HepG2 (cell line): Measurements from ENCODE around the gene CHKA. TPM values are rescaled to one million over a fixed set of nuclear protein-coding genes. Genes with fewer than 3 reads are reported as not detected.

Experiments
- ARID4A ChIP-seq: sonication (generic); formaldehyde crosslinking; IDR thresholded peaks from 2 replicates; pipeline ENCODE4 v1.5.0; 2020; ENCODE audit warnings: mild to moderate bottlenecking, missing genetic modification reagents, borderline replicate concordance
- EED ChIP-seq: sonication (generic); formaldehyde crosslinking; IDR thresholded peaks from 2 replicates; pipeline ENCODE4 v1.5.0; 2020; ENCODE audit warnings: mild to moderate bottlenecking, missing genetic modification reagents
- HIVEP1 ChIP-seq: sonication (generic); formaldehyde crosslinking; IDR thresholded peaks from 2 replicates; pipeline ENCODE4 v1.4.0; 2020; ENCODE audit warnings: mild to moderate bottlenecking, missing genetic modification reagents
- ISX ChIP-seq: sonication (generic); formaldehyde crosslinking; conservative IDR thresholded peaks from 2 replicates; pipeline ENCODE4 v1.5.0; 2020; ENCODE audit warnings: missing genetic modification reagents
- MATR3 ChIP-seq: sonication (generic); formaldehyde crosslinking; IDR thresholded peaks from 2 replicates; pipeline ENCODE4 v1.4.0; 2020; ENCODE audit warnings: missing genetic modification reagents
- MTA3 ChIP-seq: sonication (generic); formaldehyde crosslinking; IDR thresholded peaks from 2 replicates; pipeline ENCODE4 v1.4.0; 2020; ENCODE audit warnings: missing genetic modification reagents
- NR2F2 ChIP-seq: IDR thresholded peaks from 2 replicates; pipeline ENCODE4 v1.6.1; 2012; ENCODE audit warnings: low read depth, inconsistent platforms, borderline replicate concordance
- SALL1 ChIP-seq: sonication (generic); formaldehyde crosslinking; IDR thresholded peaks from 2 replicates; pipeline ENCODE4 v1.8.0; 2022; ENCODE audit warnings: mild to moderate bottlenecking, missing genetic modification reagents
- SMARCE1 ChIP-seq: fragments of 450-650 bp; IDR thresholded peaks from 2 replicates; pipeline ENCODE4 v1.6.1; 2017; ENCODE audit warnings: borderline replicate concordance
- YEATS2 ChIP-seq: sonication (generic); formaldehyde crosslinking; IDR thresholded peaks from 2 replicates; pipeline ENCODE4 v1.4.0; 2020; ENCODE audit warnings: missing genetic modification reagents, borderline replicate concordance
- ZBTB8A ChIP-seq: sonication (generic); formaldehyde crosslinking; IDR thresholded peaks from 2 replicates; pipeline ENCODE4 v1.4.0; 2020; ENCODE audit warnings: mild to moderate bottlenecking, low read depth, missing genetic modification reagents, borderline replicate concordance
- ZNF329 ChIP-seq: sonication (generic); formaldehyde crosslinking; IDR thresholded peaks from 2 replicates; pipeline ENCODE4 v1.9.0; 2021; ENCODE audit warnings: low read depth, mild to moderate bottlenecking, missing genetic modification reagents
- ZNF577 ChIP-seq: sonication (generic); formaldehyde crosslinking; IDR thresholded peaks from 2 replicates; pipeline ENCODE4 v1.4.0; 2020; ENCODE audit warnings: mild to moderate bottlenecking, low read depth, missing genetic modification reagents, borderline replicate concordance
- ZZZ3 ChIP-seq: sonication (generic); formaldehyde crosslinking; IDR thresholded peaks from 2 replicates; pipeline ENCODE4 v1.4.0; 2020; ENCODE audit warnings: missing genetic modification reagents, mild to moderate bottlenecking, borderline replicate concordance
- polyA plus RNA-seq, 8 experiments: library from polyadenylated mRNA; depleted of rRNA in 3 of 8; stranded (reverse) in 7 of 8; unstranded in 1 of 8; fragments of >200 nt; fragmentation: Illumina TruSeq in 4 of 8; extraction: Trizol in 4 of 8; gene quantifications; 2 replicates each; pipeline versions ENCODE4 v1.2.1 to v1.2.3, GENCODE V29; 2011 to 2016; ENCODE audit warnings: low read depth in 4 of 8, missing spikeins in 1 of 8, mixed read lengths in 1 of 8; ENCODE audit not compliant: insufficient read depth in 1 of 8
- total RNA-seq, 5 experiments: library from RNA; depleted of rRNA; stranded (reverse); fragments of >200 nt; fragmentation: Illumina TruSeq; extraction: Trizol; gene quantifications; 2 replicates each; pipeline ENCODE4 v1.2.3, GENCODE V29; 2016; ENCODE audit warnings: low read depth in 1 of 5
- TF ChIP-seq, protein P1 (sequence below): sonication (generic); formaldehyde crosslinking; IDR thresholded peaks from 2 replicates; pipeline ENCODE4 v1.5.0; 2020; ENCODE audit warnings: mild to moderate bottlenecking, missing genetic modification reagents
- TF ChIP-seq, protein P2 (sequence below): sonication (generic); formaldehyde crosslinking; IDR thresholded peaks from 2 replicates; pipeline ENCODE4 v1.4.0; 2020; ENCODE audit warnings: missing genetic modification reagents
- TF ChIP-seq, protein P3 (sequence below): sonication (generic); formaldehyde crosslinking; IDR thresholded peaks from 2 replicates; pipeline ENCODE4 v1.4.0; 2020; ENCODE audit warnings: low read depth, missing genetic modification reagents

Gene CHKA
- total and polyA plus RNA-seq, 2 of the 13 experiments (the other 11 are each of a cell fraction or from before 2014, with no cell fraction given), result 71.6 to 92.7 TPM

DNA sequence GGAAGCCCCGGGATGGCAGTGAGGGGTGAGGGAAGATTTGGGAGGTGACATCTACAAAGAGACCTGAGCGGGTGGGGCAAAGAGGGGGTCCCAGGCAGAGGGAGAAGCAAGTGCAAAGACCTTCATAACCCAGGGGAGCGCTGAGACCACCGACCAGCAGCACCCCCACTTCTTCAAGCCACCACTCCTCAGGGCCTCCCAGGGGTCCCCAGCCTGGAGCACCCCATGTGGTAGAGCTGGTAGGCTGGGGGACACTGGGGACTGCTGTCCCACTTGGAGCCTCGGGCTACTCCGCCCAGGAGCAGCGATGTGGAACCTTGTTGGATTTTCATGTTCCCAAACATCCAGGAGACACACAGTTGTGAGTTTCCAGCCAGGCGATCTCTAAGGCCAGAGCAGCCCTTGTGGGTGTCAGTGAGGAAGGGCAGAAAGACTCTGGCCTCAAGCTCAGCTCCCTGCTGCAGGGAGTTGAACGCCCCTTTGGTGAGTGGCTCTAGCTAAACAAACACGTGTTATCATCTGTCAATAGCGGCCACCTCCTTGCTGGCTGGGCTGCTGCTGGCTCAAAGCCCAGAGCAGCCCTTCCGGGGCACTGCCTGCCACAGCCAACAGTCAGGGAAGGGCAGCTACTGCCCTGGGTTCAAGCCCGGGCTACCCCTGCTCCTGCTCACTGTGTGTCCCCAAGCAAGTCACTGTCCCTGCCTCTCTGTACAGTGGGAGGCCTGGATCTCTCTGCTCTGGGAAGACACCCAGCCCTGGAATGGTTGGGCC lies 25.7 kb upstream of the CHKA start (continued):
- TF ChIP-seq ARID4A (peak; percentile 87), ZBTB8A (CRISPR knock-in tag) (no peak), SMARCE1 (no peak), YEATS2 (peak; percentile 74; the same call in 1 of the 2 replicates), EED (CRISPR knock-in tag) (peak; percentile 67; the same call in 1 of the 2 replicates), MTA3 (no peak), MATR3 (CRISPR knock-in tag) (no peak), NR2F2 (no peak; the same call in 1 of the 2 replicates), ISX (CRISPR knock-in tag) (no peak), ZNF577 (CRISPR knock-in tag) (no peak), ZNF329 (CRISPR knock-in tag) (peak; percentile 77; the same call in 1 of the 2 replicates), ZZZ3 (no peak), HIVEP1 (CRISPR knock-in tag) (peak; percentile 70; the same call in 1 of the 2 replicates), SALL1 (CRISPR knock-in tag) (peak; percentile 96)
- TF ChIP-seq, protein P1, sequence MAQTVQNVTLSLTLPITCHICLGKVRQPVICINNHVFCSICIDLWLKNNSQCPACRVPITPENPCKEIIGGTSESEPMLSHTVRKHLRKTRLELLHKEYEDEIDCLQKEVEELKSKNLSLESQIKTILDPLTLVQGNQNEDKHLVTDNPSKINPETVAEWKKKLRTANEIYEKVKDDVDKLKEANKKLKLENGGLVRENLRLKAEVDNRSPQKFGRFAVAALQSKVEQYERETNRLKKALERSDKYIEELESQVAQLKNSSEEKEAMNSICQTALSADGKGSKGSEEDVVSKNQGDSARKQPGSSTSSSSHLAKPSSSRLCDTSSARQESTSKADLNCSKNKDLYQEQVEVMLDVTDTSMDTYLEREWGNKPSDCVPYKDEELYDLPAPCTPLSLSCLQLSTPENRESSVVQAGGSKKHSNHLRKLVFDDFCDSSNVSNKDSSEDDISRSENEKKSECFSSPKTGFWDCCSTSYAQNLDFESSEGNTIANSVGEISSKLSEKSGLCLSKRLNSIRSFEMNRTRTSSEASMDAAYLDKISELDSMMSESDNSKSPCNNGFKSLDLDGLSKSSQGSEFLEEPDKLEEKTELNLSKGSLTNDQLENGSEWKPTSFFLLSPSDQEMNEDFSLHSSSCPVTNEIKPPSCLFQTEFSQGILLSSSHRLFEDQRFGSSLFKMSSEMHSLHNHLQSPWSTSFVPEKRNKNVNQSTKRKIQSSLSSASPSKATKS (CRISPR knock-in tag), result no peak
- TF ChIP-seq, protein P2, sequence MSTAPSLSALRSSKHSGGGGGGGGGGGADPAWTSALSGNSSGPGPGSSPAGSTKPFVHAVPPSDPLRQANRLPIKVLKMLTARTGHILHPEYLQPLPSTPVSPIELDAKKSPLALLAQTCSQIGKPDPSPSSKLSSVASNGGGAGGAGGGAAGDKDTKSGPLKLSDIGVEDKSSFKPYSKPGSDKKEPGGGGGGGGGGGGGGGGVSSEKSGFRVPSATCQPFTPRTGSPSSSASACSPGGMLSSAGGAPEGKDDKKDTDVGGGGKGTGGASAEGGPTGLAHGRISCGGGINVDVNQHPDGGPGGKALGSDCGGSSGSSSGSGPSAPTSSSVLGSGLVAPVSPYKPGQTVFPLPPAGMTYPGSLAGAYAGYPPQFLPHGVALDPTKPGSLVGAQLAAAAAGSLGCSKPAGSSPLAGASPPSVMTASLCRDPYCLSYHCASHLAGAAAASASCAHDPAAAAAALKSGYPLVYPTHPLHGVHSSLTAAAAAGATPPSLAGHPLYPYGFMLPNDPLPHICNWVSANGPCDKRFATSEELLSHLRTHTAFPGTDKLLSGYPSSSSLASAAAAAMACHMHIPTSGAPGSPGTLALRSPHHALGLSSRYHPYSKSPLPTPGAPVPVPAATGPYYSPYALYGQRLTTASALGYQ (CRISPR knock-in tag), result peak; percentile 46
- TF ChIP-seq, protein P3, sequence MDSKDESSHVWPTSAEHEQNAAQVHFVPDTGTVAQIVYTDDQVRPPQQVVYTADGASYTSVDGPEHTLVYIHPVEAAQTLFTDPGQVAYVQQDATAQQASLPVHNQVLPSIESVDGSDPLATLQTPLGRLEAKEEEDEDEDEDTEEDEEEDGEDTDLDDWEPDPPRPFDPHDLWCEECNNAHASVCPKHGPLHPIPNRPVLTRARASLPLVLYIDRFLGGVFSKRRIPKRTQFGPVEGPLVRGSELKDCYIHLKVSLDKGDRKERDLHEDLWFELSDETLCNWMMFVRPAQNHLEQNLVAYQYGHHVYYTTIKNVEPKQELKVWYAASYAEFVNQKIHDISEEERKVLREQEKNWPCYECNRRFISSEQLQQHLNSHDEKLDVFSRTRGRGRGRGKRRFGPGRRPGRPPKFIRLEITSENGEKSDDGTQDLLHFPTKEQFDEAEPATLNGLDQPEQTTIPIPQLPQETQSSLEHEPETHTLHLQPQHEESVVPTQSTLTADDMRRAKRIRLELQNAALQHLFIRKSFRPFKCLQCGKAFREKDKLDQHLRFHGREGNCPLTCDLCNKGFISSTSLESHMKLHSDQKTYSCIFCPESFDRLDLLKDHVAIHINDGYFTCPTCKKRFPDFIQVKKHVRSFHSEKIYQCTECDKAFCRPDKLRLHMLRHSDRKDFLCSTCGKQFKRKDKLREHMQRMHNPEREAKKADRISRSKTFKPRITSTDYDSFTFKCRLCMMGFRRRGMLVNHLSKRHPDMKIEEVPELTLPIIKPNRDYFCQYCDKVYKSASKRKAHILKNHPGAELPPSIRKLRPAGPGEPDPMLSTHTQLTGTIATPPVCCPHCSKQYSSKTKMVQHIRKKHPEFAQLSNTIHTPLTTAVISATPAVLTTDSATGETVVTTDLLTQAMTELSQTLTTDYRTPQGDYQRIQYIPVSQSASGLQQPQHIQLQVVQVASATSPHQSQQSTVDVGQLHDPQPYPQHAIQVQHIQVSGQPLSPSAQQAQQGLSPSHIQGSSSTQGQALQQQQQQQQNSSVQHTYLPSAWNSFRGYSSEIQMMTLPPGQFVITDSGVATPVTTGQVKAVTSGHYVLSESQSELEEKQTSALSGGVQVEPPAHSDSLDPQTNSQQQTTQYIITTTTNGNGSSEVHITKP, result peak; percentile 97
